OCI-LY3 (cell line): Measurements from ENCODE around the gene MS4A18.

Experiments used
- H2AFZ ChIP-seq: fragments of 200-600, 300-600 bp; shearing (Covaris generic); 2 replicates; pipeline ENCODE4 v1.6.0; 2014; ENCODE audit warnings: antibody characterized with exemption, low read depth, low read length
- H3K27ac ChIP-seq: fragments of 200-600, 300-600 bp; sonication (generic); 2 replicates; pipeline ENCODE4 v1.5.1; 2014; ENCODE audit warnings: mild to moderate bottlenecking, low read length, moderate library complexity, mixed read lengths
- H3K27me3 ChIP-seq: fragments of 200-600, 300-600 bp; sonication (generic); 2 replicates; pipeline ENCODE4 v1.6.1; 2014; ENCODE audit warnings: low read depth, low read length, mixed read lengths
- H3K36me3 ChIP-seq: fragments of 200-600, 300-600 bp; sonication (generic); replicated peaks from 2 replicates; pipeline ENCODE3; 2014; ENCODE audit warnings: low read depth, low read length, mixed read lengths
- H3K4me1 ChIP-seq: fragments of 300-600, 200-600 bp; sonication (generic); 2 replicates; pipeline ENCODE4 v1.6.1; 2014; ENCODE audit warnings: low read length, mixed read lengths
- H3K4me2 ChIP-seq: fragments of 200-600, 300-600 bp; sonication (generic); 2 replicates; pipeline ENCODE4 v1.6.1; 2014; ENCODE audit warnings: low read length, mixed read lengths
- H3K4me3 ChIP-seq: fragments of 300-600, 200-600 bp; sonication (generic); 2 replicates; pipeline ENCODE4 v1.5.1; 2014; ENCODE audit warnings: antibody characterized with exemption, mild to moderate bottlenecking, low read length, moderate library complexity
- H3K79me2 ChIP-seq: fragments of 300-600, 200-600 bp; shearing (Covaris generic); 2 replicates; pipeline ENCODE4 v1.6.1; 2014; ENCODE audit warnings: mild to moderate bottlenecking, low read length, mixed read lengths
- H3K9ac ChIP-seq: fragments of 300-600, 200-600 bp; shearing (Covaris generic); 2 replicates; pipeline ENCODE4 v1.6.0; 2014; ENCODE audit warnings: mild to moderate bottlenecking, low read length, moderate library complexity
- H3K9me3 ChIP-seq: fragments of 200-600, 300-600 bp; shearing (Covaris generic); 2 replicates; pipeline ENCODE4 v1.6.1; 2014; ENCODE audit warnings: low read length, mixed read lengths; ENCODE audit not compliant: insufficient read depth
- H4K20me1 ChIP-seq: fragments of 200-600, 300-600 bp; sonication (generic); 2 replicates; pipeline ENCODE4 v1.6.1; 2016; ENCODE audit warnings: low read length, mixed read lengths; ENCODE audit not compliant: insufficient read depth
- EZH2phosphoT487 ChIP-seq: fragments of 200-600 bp; shearing (Covaris generic); IDR thresholded peaks from 2 replicates; pipeline ENCODE4 v1.6.1; 2018; ENCODE audit warnings: antibody characterized with exemption, mixed run types, low read depth
- TF ChIP-seq, protein P1 (sequence below): fragments of 200-600, 300-600 bp; sonication (generic); IDR thresholded peaks from 2 replicates; pipeline ENCODE4 v1.5.1; 2014; ENCODE audit warnings: antibody characterized with exemption, low read length, low read depth

Gene MS4A18

DNA sequence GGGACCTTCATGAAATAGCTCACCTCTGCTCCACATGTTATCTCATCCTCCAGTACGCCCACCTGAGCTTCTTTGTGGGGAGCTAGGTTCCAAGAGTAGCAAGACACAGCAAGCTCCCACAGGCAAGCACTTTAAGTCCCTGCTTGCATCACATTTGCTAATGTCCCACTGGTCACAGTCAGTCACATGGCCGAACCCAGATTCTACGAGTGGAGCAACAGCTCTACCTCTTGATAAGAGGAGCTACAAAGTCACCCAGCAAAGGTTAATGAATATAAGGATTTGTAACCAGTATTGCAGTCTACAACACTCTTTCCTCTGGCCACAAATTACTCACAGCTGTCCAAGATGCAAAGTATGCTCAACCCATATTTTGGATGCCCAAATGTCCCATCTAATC is 16.9 kb downstream of the MS4A18 start:
- no peak overlapping the region for H3K4me3 ChIP-seq
- no peak overlapping the region for H3K4me2 ChIP-seq
- no peak overlapping the region for H3K9ac ChIP-seq
- no peak for TF ChIP-seq EZH2phosphoT487
- TF ChIP-seq, protein P1, sequence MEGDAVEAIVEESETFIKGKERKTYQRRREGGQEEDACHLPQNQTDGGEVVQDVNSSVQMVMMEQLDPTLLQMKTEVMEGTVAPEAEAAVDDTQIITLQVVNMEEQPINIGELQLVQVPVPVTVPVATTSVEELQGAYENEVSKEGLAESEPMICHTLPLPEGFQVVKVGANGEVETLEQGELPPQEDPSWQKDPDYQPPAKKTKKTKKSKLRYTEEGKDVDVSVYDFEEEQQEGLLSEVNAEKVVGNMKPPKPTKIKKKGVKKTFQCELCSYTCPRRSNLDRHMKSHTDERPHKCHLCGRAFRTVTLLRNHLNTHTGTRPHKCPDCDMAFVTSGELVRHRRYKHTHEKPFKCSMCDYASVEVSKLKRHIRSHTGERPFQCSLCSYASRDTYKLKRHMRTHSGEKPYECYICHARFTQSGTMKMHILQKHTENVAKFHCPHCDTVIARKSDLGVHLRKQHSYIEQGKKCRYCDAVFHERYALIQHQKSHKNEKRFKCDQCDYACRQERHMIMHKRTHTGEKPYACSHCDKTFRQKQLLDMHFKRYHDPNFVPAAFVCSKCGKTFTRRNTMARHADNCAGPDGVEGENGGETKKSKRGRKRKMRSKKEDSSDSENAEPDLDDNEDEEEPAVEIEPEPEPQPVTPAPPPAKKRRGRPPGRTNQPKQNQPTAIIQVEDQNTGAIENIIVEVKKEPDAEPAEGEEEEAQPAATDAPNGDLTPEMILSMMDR = no peak
- no peaks in the 10 kb centered on the region for H3K36me3 ChIP-seq
- no peaks in the 10 kb centered on the region for H3K4me1 ChIP-seq
- H4K20me1 ChIP-seq = no peaks in the 10 kb centered on the region
- H3K27me3 ChIP-seq = peaks cover 22% of the 10 kb centered on the region; the same call in 1 of the 2 replicates
- H3K79me2 ChIP-seq = no peaks in the 10 kb centered on the region
- H2AFZ ChIP-seq = no peak overlapping the region
- no peaks in the 10 kb centered on the region; the same call in 1 of the 2 replicates for H3K9me3 ChIP-seq
- no peak overlapping the region for H3K27ac ChIP-seq

DNA sequence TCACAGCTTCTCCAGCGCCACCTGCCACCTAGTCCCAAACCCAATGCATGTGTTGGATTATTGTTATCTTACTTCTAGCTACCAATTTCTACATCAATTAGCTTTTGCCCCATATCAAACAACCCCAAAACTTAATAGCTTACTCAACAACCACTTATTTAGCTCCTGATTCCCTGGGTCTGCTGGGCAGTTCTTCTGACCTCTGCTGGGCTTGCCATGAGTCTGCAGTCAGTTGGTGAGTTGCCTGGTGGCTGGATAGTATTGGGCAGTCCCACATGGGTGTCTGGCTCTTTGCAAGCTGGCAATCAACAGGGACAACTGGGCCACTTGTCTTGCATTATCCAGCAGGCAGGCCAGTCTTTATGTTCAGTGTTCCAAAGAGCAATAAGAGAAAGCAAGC is 18.5 kb downstream of the MS4A18 start:
- Histone ChIP-seq H3K27ac (no peak overlapping the region), H2AFZ (no peak overlapping the region), H4K20me1 (no peaks in the 10 kb centered on the region), H3K4me3 (no peak overlapping the region), H3K4me2 (no peak overlapping the region), H3K4me1 (no peaks in the 10 kb centered on the region; the same call in 1 of the 2 replicates), H3K9ac (no peak overlapping the region), H3K27me3 (peaks cover 22% of the 10 kb centered on the region; the same call in 1 of the 2 replicates), H3K36me3 (no peaks in the 10 kb centered on the region), H3K79me2 (no peaks in the 10 kb centered on the region), H3K9me3 (no peaks in the 10 kb centered on the region; the same call in 1 of the 2 replicates)
- TF ChIP-seq, protein P1 = 0 out of 2 replicates have a peak, but pooled peaks have one; percentile 8
- no peak for TF ChIP-seq EZH2phosphoT487

GRCh38 chr11:60744114-60744513 is 19.6 kb downstream of the MS4A18 start:
- Histone ChIP-seq H3K27ac (no peak overlapping the region), H3K27me3 (peaks cover 16% of the 10 kb centered on the region; the same call in 1 of the 2 replicates), H3K4me2 (no peak overlapping the region), H3K79me2 (no peaks in the 10 kb centered on the region), H3K4me3 (no peak overlapping the region), H4K20me1 (no peaks in the 10 kb centered on the region), H3K9me3 (no peaks in the 10 kb centered on the region; the same call in 1 of the 2 replicates), H3K36me3 (no peaks in the 10 kb centered on the region), H3K4me1 (peaks cover 10% of the 10 kb centered on the region), H3K9ac (no peak overlapping the region), H2AFZ (no peak overlapping the region)
- TF ChIP-seq, protein P1 = no peak
- TF ChIP-seq EZH2phosphoT487 = no peak

DNA sequence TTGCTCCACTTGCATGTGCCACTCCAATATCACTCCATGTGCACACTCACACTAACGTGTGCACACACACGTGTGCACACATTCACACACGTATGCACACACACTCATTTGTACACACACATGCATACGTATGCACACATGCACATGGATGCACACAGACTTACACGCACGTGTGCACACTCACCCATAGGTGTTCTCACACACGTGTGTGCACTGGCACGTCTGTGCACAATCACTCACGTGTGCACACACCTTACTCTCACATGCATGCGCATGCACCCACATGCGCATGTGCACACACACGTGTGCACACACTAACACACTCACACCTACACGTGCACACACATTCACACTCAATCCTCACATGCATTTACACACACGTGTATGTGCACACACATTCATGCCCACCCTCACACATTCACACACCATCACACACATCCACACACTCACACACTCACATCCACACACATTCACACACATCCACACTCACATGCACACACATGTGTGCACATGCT is 22.9 kb downstream of the MS4A18 start:
- no peak for TF ChIP-seq EZH2phosphoT487
- TF ChIP-seq, protein P1 = no peak
- Histone ChIP-seq H3K27me3 (peaks cover 39% of the 10 kb centered on the region; the same call in 1 of the 2 replicates), H2AFZ (no peak overlapping the region), H3K9ac (no peak overlapping the region), H3K9me3 (no peaks in the 10 kb centered on the region), H3K4me1 (peaks cover 12% of the 10 kb centered on the region), H3K79me2 (no peaks in the 10 kb centered on the region), H3K36me3 (no peaks in the 10 kb centered on the region), H4K20me1 (no peaks in the 10 kb centered on the region), H3K4me3 (no peak overlapping the region), H3K4me2 (no peak overlapping the region), H3K27ac (no peak overlapping the region)
